ENCODE measurements around the gene GP1BA.

DNA sequence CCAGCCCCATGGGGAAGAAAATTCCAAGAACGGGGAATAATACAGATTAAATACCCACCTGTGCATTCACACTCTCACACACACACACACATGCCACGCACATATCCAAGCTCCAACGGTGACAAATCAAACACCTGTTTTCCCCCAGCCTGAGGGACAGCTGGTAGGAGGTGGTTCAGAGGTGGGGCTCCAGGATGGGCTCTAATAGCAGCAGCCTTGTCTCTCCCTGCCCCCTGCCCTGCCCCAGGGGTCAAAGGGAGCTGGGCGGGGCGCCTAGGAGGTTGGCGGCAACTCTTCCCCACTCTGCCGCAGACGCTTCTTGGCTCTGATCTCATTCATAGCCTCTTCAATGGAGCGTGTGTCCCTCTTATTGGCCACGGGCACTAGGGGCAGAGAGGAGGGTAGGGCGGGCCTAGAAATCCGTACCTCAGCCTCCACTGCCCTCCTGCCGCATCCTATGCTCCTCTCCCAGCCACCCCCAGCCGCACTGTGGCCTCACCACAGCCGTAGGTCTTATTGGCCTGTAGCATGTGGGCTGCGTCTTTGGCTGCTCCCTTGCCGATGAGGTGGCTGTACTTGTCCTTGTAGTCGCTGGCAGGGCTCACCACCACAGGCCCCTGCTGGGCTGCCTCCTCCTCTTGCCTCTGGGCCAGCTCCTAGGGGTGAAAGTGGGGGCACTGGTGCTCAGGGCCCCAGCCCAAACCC, 27.3 kb downstream of the GP1BA start:
- TF ChIP-seq, protein P1, sequence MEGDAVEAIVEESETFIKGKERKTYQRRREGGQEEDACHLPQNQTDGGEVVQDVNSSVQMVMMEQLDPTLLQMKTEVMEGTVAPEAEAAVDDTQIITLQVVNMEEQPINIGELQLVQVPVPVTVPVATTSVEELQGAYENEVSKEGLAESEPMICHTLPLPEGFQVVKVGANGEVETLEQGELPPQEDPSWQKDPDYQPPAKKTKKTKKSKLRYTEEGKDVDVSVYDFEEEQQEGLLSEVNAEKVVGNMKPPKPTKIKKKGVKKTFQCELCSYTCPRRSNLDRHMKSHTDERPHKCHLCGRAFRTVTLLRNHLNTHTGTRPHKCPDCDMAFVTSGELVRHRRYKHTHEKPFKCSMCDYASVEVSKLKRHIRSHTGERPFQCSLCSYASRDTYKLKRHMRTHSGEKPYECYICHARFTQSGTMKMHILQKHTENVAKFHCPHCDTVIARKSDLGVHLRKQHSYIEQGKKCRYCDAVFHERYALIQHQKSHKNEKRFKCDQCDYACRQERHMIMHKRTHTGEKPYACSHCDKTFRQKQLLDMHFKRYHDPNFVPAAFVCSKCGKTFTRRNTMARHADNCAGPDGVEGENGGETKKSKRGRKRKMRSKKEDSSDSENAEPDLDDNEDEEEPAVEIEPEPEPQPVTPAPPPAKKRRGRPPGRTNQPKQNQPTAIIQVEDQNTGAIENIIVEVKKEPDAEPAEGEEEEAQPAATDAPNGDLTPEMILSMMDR (IDR thresholded peaks at IDR 0.05) = no peak
- no peak for TF ChIP-seq POLR2A (IDR thresholded peaks at IDR 0.05)

Measured in prostate gland (tissue), 2 donors.